Stimulated activated naive CD4-positive, alpha-beta T cell (primary cell): Measurements from ENCODE around the gene WHRN.

Experiments used
- DNase-seq, 6 experiments: peaks; one replicate each; lab custom pipeline; 2025; lab: John Stamatoyannopoulos, UW

Gene WHRN

DNA sequence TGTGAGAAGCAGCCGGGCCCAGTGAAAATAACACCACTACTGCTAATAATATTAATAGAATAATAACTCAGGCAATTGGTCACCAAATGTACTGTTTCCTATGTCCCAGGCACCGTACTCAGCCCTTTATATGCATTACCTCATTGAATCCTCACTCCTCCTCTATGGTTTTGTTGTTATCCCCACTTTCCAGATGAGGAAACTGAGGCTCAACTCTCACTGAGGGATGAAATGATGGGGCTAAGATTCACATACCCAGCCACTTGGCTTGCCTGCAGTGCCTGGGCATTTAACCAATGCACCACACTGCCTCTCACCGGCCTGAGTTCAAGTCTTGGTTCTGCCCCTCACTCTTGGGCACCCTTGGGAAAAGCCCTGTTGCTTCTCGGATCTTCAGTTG, 34.1 kb downstream of the WHRN start:
- DNase-seq, result no peak

DNA sequence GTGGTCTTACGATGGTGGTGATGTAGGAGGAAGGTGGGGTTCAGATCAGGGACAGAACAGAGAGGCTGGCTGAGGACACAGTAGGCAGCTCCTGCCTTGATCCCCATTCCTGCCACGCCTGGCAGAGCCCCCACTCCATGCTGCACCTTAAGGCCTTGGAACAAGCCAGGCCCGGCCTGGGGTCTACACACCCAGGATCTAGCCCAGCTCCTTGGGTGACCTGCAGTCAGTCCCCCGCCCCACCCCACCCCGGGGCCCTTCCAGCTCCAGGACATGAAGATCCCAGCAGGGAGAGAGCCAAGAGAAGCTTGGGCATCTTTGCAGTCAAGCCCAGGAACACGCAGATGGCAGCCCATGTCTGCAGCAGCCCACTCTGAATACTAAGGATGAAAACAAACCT, 34.7 kb downstream of the WHRN start:
- DNase-seq, result no peak

DNA sequence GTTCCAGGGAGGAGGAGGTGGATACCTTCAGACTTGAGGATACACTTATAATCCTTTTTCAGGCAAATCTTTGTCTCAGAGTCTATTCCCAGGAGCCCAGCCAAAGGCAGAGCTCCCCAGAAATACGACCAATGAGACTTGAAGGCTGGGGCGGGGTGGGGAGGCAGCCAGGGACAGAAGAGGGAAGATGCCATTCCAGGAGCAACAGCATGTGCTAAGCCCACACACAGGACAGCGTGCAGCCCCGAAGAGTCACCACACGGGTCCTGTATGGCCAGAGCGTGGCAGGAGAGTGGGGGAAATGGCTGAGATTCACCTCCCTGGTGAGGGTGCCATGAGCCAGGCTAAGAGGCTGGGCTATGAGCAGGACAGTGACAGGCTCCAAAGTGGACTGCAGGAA, 35.2 kb downstream of the WHRN start:
- DNase-seq, result no peak

DNA sequence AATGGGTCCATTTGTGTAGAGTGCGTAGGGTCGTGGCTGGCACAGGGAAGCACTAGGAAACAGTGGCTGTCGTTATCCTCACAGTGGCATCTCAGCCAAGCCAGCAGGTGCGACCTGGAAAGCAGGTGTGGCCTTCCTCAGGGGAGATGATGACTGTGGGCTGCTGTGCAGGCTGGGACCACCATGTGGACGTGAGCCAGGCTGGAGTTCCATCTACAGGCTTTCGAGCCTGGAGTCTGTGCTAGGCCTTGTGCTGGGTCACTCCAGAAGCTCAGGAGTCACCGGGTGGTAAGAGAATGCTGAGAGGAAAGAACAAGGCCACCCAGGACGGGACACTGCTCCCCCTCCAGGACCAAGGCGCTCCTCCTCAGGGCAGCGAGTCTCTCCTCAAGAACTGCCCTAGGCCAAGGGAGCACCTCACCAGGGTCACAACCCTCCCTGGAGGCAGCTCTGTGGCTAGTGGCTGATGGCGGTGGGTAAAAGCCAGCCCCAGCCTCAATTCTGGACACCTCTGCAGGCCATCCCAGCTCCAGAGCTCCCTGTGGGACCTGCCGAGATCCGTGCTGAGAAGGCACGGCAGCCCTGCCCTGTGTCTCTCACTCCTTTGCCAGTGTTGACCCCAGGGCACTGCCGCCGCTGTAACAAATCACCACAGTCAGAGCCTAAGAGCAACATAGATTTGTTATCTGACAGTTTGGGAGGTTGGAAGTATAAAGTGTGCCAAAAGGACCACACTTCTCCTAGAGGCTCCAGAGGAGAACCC, 36.0 kb downstream of the WHRN start:
- DNase-seq, result no peak

DNA sequence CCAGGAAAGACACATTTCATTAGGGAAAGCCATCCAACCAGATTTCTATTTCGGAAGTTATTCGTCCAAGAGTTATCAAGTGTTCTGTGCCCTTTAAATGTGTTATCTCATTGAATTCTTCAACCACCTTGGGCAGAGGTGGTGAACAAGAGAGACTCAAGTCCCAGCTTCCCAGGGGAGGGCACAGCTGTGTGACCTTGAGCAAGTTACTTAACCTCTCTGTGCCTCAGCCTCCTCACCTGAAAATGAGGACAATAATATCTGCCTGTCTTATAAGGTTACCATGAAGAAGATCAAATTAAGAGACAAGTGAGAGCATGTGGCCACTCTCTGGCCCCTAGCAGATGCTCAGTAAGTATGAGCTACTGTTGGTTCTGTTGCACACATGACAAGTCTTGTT, 37.4 kb downstream of the WHRN start:
- DNase-seq, result no peak

DNA sequence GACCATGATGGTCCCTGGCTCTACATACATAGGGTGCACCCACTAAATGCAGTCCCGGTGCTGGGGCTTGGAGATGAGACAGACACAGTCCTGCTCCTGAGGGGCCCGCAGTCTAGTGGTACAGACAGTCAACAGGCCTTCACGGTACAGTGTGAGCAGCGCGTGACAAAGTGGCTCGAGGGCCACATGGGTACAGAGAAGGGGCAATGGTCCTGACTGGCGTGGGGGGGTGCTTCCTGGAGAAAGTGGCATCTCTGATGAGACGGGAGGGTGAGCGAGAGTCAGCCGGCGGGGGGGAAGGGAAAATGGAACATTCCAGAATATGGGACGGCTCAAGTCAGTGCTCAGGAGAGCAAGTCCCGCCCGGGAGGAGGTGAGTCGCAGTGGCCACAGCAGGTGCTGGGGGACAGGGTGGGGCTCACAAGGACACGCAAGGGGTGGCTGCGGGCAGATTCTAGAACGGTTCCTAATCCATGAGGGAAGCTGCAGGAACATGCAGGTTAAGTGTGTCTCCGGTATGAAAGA, 38.0 kb downstream of the WHRN start:
- no peak for DNase-seq

DNA sequence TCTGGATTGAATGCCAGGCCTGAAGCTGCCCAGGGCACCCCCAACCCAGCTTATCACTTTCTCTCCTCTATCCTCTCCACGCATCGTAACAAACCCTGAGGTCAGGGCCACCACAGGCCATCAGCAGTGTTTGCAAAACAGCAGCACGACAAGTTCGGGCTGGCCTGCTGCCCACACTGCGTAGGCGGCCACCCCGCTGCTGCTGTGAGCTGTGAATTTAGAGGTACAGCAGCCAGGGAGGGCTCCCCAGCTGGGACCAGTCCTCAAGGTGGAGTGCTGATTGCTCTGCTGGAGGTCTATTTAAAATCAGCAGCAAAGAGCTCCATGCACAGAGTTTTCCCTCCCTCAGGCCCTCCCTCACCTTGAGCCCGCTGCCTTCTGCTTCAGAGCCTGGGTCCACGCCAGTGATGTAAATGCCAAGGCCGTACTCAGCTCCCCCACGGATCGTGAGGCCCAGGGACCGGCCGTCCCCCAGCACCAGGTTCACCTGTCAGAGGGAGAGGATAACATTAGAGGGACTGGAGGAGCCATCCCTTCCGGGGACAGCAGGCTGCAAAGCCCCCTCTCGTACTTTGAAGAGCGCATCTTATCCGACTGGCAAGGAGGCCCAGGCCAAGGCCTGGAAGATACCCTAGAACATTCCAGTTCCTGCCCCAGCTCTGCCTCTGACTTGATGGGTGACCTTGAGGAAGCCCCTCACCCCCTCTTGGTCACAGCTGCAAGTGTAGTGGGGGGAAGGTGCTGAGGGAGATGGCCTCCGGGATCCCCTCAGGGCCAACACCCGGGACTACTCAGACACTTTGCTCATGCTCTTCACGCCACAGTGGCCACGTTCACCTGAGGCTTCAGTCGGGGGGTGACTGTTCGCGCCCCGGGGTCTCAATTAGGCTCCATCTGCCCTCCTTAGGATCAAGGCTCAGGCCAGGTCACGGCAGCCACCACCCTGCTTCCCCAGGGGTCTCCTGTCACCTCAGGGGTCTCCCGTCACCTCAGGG, 39.1 kb downstream of the WHRN start:
- no peak for DNase-seq

DNA sequence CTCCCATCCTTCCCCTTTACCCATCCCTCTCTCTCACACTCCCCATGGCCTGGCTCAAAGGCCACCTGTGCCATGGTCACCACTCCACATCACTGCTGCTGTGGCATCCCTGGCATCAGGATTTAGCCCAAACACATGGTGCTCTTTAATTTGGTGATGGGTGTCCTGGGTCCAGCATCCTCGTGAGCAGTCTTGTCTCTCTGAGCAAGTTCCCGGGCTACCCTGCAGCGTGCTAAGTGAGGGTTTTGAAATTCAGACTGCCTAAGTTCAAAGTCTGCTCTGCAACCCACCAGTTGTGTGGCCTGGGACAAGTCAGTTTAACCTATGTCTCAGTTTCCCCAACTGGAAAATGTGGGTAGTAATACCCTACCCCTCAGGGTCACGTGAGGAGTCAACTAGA, 39.9 kb downstream of the WHRN start:
- no peak for DNase-seq

DNA sequence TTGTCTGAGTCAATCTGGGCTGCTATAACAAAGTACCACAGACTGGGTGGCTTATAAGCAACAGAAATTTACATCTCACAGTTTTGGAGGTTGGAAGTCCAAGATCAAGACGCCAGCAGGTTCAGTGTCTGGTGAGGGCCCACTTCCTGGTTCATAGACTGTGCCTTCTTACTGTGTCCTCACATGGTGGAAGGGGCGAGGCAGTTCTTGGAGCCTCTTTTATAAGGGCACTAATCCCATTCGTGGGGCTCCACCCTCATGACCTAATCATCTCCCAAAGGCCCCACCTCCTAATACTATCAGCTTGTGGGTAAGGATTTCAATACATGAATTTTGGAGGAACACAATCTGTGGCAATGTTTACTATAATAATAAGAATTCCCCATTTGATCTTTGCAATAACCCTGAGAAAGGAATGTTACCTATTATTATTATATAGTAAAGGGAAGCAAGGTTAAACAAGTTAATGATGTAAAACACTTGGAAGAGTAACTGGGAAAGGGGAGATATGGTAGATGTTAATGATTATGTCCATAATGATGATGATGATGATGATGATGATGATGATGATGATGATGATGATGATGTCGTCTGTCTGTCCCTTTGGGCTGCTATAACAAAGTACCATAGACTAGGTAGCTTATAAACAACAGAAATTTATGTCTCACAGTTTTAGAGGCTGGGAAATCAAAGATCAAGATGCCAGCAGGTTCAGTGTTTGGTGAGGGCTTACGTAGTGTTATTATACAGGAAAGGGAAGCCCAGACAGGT, 40.8 kb downstream of the WHRN start:
- no peak for DNase-seq

DNA sequence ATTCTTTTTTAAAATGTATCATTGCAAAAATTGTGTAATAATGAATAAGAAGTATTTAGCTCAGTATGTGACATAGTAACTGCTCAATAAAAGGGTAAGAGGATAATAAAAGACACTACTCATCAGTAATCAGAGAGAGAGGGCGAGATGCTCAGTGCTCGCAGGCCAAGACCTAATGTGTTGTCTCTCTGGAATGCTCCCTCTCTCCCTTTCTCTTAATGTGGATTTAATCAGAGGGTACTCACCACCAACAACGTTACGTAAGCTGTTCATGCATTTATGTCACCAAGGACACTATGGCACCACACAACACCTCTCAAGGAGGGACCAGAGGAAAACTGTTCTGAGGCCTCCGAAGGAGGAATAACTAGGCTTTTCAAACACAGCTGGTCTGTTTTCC, 42.5 kb downstream of the WHRN start:
- no peak for DNase-seq

DNA sequence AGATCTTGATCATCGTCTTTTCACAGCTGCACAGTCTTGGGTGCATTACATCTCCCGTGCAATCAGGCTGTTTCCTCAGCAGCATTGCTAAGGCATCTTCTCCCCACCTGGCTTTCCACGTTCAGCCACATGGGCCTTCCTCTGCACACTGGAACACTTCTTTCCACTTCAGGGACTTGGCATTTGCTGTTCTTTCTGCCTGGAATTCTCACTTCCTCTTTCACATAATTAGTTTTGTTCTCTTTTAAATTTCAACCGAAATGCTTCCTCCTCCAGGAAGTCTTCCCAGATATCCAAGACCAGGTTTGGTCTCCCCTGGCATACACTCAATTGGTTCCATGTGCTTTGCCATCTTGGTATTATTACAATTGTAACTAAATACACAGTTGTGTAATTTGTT, 43.8 kb downstream of the WHRN start:
- no peak for DNase-seq

DNA sequence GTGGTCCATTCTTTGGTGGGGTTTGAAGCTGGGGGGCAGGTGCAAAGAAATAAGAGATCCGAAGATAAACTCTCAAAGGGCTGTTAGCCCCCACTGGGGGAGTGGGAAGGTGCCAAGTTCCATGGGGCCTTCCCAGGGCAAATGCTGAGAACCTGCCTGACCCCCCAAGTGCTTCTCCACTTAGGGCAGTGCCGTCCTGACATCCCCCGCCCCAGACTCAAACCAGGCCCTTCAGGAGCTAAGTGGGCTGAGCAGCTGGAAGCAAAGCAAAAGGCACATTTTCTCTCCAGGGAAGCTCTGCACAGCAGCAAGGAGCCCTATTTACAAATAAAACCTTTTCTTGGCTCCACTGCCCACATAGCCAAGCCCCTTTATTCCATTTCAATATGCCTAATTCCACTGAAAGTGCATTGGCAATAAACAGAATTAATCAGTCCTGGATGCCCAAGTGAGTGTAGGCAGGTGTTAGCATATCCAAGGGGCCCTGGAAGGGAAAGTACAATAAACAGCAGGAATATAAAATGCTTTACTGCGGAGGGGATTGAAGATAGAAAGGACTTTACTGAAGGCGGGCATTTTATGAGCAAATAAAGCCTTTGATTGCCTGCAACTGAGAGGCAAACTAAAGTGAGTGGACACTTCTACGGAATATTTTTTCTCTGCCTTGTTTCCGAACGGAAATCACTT, 44.6 kb downstream of the WHRN start:
- no peak for DNase-seq

DNA sequence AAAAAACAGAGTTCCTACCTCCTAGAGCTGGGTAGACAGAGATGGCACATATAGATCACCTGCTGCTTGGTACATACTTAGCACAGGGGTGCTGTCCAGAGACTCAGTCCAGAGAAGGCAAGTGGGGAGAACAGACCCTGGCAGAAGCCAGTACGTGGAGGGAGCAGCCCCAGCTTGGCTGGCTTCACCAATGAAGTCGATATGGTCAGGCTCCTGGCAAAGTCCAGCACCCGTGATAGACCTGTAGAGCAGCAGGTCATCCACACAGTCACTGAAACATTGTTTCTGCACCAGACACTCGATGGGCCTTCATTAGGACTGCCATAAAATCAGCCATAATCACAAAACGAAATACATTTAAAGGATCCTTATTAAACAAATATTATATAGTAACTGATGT, 45.8 kb downstream of the WHRN start:
- no peak for DNase-seq

DNA sequence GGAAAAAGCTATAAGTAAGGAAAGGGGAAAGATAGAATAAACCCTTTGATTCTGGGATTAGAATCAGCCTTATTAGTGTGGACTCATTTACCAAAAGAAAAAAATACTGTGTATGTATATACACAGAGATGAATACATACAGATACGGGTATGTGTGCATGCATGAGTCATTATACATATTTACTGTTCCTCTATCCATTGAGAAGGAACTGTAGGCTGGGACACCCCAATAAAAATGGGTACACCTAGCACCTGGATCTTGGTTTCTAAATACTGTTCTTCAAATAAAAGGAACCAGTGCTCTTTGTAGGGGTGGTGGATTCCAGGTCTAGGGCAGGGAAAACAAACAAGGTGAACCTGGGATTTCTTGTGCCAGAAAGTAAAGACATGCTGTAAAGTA, 48.3 kb downstream of the WHRN start:
- no peak for DNase-seq

DNA sequence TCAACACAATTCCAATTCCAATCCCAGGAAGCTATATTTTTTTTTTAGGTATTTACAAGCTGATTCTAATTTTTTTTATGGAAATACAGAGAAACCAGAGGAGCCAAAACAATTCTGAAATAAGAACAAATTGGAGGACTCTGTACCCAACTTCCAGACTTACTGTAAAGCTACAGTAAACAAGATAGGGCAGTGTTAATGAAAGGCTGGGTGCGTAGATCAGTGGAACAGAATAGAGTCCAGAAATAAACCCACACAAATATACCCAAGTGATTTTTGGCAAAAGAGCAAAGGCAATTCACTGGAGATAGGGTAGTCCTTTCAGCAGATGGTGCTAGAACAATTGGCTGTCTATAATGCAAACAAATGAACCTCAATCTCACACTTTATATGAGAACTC, 50.6 kb downstream of the WHRN start:
- no peak for DNase-seq

DNA sequence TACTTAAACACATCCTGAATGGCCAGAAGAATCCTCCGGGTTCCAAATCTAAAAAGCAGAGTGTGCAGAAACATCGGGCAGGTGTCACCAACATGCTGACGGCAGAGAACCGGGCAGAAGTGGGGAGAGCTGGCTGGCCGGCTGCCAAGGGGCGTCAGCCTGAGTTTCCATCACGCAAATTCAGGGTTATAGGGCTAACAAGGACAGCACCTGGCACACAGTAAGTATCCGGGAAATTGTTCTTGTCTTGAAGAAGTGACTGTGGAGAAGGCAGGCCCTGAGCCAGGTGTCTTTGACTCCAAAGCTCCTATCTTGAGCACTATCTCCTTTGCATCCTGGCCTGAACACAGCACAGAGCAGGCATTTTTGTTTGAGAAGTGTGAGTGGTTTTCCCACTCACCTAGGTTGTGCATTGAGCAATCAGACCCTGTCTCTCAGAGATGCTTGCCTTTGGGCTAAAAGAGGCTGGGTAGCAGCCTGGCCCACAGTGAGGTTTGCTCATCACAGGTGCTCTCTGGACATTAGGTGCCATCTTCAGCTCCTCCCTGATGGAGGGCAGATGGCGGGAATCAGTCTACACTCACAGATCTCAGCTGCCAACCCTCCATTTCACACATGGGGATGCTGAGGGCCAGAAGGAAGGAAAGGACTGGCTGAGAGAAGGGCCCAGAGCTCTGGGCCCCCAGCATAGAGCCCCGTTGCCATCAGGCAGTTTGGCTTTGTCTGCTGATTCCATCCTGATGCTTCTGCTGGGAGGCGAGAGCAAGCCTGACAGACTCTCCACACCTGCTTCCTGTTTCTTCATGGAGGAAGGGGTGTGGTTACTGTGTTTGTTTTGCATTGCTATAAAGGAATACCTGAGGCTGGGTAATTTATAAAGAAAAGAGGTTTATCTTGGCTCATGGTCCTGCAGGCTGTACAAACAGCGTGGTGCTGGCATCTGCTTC, 52.8 kb downstream of the WHRN start:
- DNase-seq, result peak in 4 of 6 experiments; percentile 30 to 44 (median 35)

DNA sequence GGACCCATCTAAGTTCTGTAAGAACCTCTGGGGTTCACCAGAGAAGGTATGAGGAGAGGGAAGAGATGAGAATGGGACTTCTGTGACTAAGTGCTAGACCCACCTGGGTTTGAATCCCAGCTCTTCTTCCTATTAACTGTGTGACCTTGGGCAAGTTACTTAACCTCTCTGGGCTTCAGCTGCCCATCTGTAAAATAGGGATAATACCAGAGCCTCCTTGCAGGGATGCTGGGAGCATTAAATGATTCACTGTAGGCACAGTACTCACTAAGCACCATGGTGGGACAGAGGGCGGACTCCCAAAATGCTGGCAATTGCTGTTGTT, 53.6 kb downstream of the WHRN start:
- no peak for DNase-seq

DNA sequence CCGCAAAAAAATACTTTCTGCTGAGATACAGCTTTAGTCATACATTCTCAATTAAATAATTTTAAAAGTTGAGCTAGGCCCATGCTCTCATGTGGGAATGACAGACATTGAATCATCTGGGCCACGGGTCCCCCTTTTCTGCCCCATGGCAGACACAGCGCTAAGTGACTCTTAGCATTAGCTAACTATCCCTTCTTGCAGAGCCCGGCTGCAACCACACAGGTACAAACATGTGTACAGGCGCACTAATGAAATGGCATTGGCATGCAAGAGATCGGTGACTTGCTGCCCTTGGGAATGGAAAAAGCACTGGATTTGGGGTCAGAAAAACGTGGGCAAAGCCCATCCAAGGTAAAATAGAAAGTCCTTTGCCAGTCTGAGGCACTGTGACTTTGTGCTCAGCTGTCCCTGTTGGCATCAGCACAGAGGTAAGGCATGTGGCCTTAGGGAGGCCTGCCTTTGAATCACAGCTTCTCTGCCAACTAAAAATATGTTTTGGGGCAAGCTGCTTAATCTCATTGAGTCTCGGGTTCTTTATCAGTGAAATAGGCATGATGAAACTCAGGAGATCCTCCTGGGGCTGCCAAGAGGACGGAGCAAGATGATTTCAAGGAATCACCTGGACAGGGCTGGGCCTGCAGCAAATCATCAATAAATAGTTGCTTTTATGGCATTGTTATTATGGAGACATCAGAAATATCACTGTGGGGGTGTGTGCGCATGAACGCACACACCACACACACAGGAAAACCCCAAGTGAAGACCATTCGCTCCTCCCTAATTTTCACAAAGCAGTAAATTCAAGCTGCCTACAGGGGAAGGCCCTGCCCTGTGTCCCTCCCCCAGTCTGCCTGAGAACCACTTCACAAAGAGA, 54.2 kb downstream of the WHRN start:
- DNase-seq, result peak in 1 of 6 experiments; percentile 6

DNA sequence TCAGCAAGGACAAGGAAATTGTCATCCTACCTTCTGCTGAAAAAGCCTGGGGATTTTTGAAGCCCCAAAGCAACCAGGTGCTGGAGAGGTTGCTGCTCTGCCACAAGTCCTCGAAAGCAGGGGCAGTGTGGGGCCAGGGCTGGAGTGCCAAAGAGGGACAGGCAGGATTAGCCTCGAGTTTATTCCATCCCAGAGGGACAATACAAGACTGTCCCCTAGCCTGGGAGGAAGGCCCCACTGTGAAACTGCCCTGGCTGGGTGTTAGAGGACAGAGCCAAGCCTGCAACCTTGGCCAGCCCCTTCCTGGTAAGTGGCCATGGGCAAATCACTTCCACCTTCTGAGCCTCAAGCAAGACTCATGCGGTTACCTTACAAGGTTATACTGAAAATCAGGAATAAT, 55.1 kb downstream of the WHRN start:
- no peak for DNase-seq

DNA sequence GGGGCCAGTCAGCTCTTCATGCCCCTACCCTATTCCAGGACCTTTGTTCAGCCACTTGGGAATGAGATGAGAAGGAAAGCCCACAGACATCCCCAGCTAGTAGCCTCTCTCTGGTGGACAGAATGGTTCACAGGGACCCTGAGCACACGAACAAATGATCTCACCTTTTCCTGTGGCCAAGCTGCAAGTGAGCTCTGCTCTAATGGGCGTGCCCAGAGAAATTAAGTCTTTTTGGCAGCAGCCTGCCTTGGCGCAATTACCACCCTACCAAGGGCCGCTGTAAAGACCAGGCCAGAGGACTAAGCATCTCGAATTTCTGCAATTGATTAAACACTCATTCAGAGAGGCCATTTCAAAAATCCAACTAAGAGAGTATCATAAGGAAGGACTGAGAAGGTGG, 56.0 kb downstream of the WHRN start:
- DNase-seq, result no peak
